ENCODE data around the gene GAGE12J.

GAGE12J gene

GRCh38 chrX:49286581-49286980 lies 35.3 kb upstream of the GAGE12J start:
- Histone ChIP-seq H3K79me2 (ENCODE audit: insufficient read depth, low read depth) (no peaks in the 10 kb centered on the region), H3K4me2 (no peak overlapping the region)

GRCh38 chrX:49287665-49288064 lies 34.2 kb upstream of the GAGE12J start:
- Histone ChIP-seq H3K79me2 (ENCODE audit: insufficient read depth, low read depth) (no peaks in the 10 kb centered on the region), H4K20me1 (ENCODE audit: insufficient read depth) (no peaks in the 10 kb centered on the region), H2AFZ (ENCODE audit: low read depth) (no peak overlapping the region), H3K36me3 (ENCODE audit: insufficient read depth) (no peaks in the 10 kb centered on the region), H3K4me3 (IDR thresholded peaks at IDR 0.05; ENCODE audit: insufficient read depth, low read depth, low read length) (no peak overlapping the region), H3K27me3 (ENCODE audit: insufficient read depth, low read depth) (no peaks in the 10 kb centered on the region), H3K4me2 (no peak overlapping the region), H3K27ac (no peak overlapping the region), H3K4me1 (ENCODE audit: low read depth, poor library complexity, severe bottlenecking) (no peaks in the 10 kb centered on the region), H3K9ac (no peak overlapping the region)
- TF ChIP-seq CTCF (conservative IDR thresholded peaks at IDR 0.05; ENCODE audit: low read depth, low read length), result no peak

More at GRCh38 chrX:49286581-49286980, 35.3 kb upstream of the GAGE12J start:
- Histone ChIP-seq H3K36me3 (ENCODE audit: insufficient read depth) (no peaks in the 10 kb centered on the region), H3K27me3 (ENCODE audit: insufficient read depth, low read depth) (no peaks in the 10 kb centered on the region), H3K4me1 (ENCODE audit: low read depth, poor library complexity, severe bottlenecking) (no peaks in the 10 kb centered on the region), H3K27ac (no peak overlapping the region), H3K4me3 (IDR thresholded peaks at IDR 0.05; ENCODE audit: insufficient read depth, low read depth, low read length) (no peak overlapping the region), H4K20me1 (ENCODE audit: insufficient read depth) (no peaks in the 10 kb centered on the region), H2AFZ (ENCODE audit: low read depth) (no peak overlapping the region), H3K9ac (no peak overlapping the region)
- no peak for TF ChIP-seq CTCF (conservative IDR thresholded peaks at IDR 0.05; ENCODE audit: low read depth, low read length)

GRCh38 chrX:49290215-49290614 lies 31.6 kb upstream of the GAGE12J start:
- Histone ChIP-seq H3K27ac (no peak overlapping the region), H3K9ac (no peak overlapping the region), H3K4me1 (ENCODE audit: low read depth, poor library complexity, severe bottlenecking) (no peaks in the 10 kb centered on the region), H2AFZ (ENCODE audit: low read depth) (no peak overlapping the region), H3K36me3 (ENCODE audit: insufficient read depth) (no peaks in the 10 kb centered on the region), H3K27me3 (ENCODE audit: insufficient read depth, low read depth) (no peaks in the 10 kb centered on the region), H3K4me2 (no peak overlapping the region), H3K4me3 (IDR thresholded peaks at IDR 0.05; ENCODE audit: insufficient read depth, low read depth, low read length) (no peak overlapping the region), H4K20me1 (ENCODE audit: insufficient read depth) (no peaks in the 10 kb centered on the region), H3K79me2 (ENCODE audit: insufficient read depth, low read depth) (no peaks in the 10 kb centered on the region)
- no peak for TF ChIP-seq CTCF (conservative IDR thresholded peaks at IDR 0.05; ENCODE audit: low read depth, low read length)

- H3K27me3 ChIP-seq (ENCODE audit: insufficient read depth, low read depth), result no peaks in the 10 kb centered on the region
- H3K4me2 ChIP-seq, result no peak overlapping the region
- H3K27ac ChIP-seq, result no peak overlapping the region
- H3K4me3 ChIP-seq (IDR thresholded peaks at IDR 0.05; ENCODE audit: insufficient read depth, low read depth, low read length), result no peak overlapping the region
- H3K79me2 ChIP-seq (ENCODE audit: insufficient read depth, low read depth), result no peaks in the 10 kb centered on the region
- no peaks in the 10 kb centered on the region for H4K20me1 ChIP-seq (ENCODE audit: insufficient read depth)
- H2AFZ ChIP-seq (ENCODE audit: low read depth), result no peak overlapping the region
- H3K4me1 ChIP-seq (ENCODE audit: low read depth, poor library complexity, severe bottlenecking), result no peaks in the 10 kb centered on the region
- peak; percentile 69 for TF ChIP-seq CTCF (conservative IDR thresholded peaks at IDR 0.05; ENCODE audit: low read depth, low read length)
- H3K36me3 ChIP-seq (ENCODE audit: insufficient read depth), result no peaks in the 10 kb centered on the region
- H3K9ac ChIP-seq, result no peak overlapping the region
Observed at GRCh38 chrX:49291615-49292337, 30.1 kb upstream of the GAGE12J start.
